Ascending aorta (tissue), 2 donors: Measurements from ENCODE around the gene VPS37B. TPM values are rescaled to one million over a fixed set of nuclear protein-coding genes. Genes with fewer than 3 reads are reported as not detected.
A peak's percentile ranks its signal among the peaks of the same experiment; 100 is the strongest.
"Not testable (repeated sequence)": the region's sequence is repeated elsewhere in the genome, so short reads cannot be mapped to it uniquely, and the experiment has no call there.

Experiments used
- DNase-seq, 2 donors: peaks; one replicate each; pipeline ENCODE4 v3.0.0-alpha.2; 2019; ENCODE audit warnings: low spot score in 2 of 2
- H3K27ac ChIP-seq, 2 donors: fragments of 200-600 bp; sonication (generic); one replicate each; pipeline ENCODE4 v1.5.1; 2016 to 2017; ENCODE audit warnings: mild to moderate bottlenecking in 1 of 2
- H3K27me3 ChIP-seq: fragments of 200-600 bp; sonication (generic); one replicate; pipeline ENCODE4 v1.5.1; 2017
- H3K36me3 ChIP-seq, 2 donors: fragments of 200-600 bp; sonication (generic); one replicate each; pipeline ENCODE4 v1.5.1; 2016
- H3K4me1 ChIP-seq, 2 donors: fragments of 200-600 bp; sonication (generic); one replicate each; pipeline ENCODE4 v1.5.1; 2016 to 2017; ENCODE audit warnings: mild to moderate bottlenecking in 1 of 2
- H3K4me3 ChIP-seq, 2 donors: fragments of 200-600 bp; sonication (generic); one replicate each; pipeline ENCODE4 v1.5.1; 2016 to 2017; ENCODE audit warnings: mild to moderate bottlenecking in 1 of 2
- H3K9me3 ChIP-seq, 2 donors: fragments of 200-600 bp; sonication (generic); one replicate each; pipeline ENCODE4 v1.5.1; 2016
- intact Hi-C: fragments of 100-400 bp; cut with DNase I; formaldehyde crosslinking; loops from one replicate; pipeline ENCODE4 v1.15.1; 2023
- total RNA-seq: library from RNA; depleted of rRNA; stranded (reverse); fragments of >200 nt; gene quantifications from one replicate; pipeline ENCODE4 v1.1.0, GENCODE V29; 2016
- TF ChIP-seq, protein P1 (sequence below), 3 experiments: fragments of 200-600 bp in 2 of 3; fragments of 450-650 bp in 1 of 3; sonication (generic) in 2 of 3; IDR thresholded peaks; one replicate each; pipeline ENCODE4 v1.5.1; 2016 to 2019; ENCODE audit warnings: antibody characterized with exemption in 3 of 3, mild to moderate bottlenecking in 1 of 3, moderate library complexity in 1 of 3

VPS37B gene
- total RNA-seq, 1 donor from 2014 or later, result 31.8 TPM

DNA sequence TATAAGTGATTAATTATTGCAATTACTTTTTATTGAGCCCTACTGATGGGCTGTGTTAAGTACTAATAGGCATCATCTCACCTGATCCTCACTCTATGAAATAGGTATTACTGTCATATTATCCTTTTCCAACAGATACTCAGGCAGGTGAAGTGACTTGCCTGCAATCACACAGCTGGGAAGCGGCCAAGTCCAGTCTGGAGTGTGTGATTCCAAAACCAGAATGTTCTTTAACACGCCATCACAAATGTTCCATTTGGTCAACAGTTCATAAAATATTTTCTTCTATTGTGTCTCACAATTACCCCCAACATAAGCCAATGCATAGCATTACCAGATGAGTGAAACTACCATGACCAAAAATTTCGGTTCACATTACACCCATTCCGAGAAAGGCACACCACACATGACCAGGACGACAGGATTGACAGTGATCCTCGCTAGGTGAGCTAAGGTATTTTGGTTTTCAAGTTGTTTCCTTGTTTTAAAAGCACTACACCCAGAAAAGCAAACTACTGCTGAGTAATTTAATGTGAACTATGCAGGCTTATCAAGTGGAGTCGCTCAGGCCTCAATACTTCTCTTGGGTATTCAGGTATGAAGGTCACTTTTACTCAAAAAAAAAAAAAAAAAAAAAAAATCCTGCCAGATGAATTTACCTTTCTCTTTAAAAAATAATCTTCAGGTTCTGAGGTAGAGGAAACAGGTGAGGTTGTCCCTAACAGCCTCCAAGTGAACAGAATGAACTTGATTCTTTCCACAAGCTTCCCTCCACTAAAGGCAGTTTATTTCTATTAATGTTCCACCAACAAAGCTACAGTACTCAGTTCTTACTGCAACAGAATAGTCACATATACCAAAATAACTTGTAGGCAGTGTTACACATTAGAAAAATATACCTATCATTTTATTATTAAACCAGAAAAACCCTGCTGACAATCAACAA is 2.4 kb downstream of the VPS37B start:
- Histone ChIP-seq H3K4me1 (peaks cover 7 to 52% of the 10 kb centered on the region in 2 donors), H3K27ac (peak overlapping the region; percentile 84 to 94), H3K4me3 (peak overlapping the region; percentile 89 to 98), H3K9me3 (no peaks in the 10 kb centered on the region), H3K36me3 (no peaks in the 10 kb centered on the region), H3K27me3 (no peaks in the 10 kb centered on the region)
- peak in 1 of 2 donors; percentile 41 for DNase-seq
- intact Hi-C loops, result no loop called here
- TF ChIP-seq, protein P1, sequence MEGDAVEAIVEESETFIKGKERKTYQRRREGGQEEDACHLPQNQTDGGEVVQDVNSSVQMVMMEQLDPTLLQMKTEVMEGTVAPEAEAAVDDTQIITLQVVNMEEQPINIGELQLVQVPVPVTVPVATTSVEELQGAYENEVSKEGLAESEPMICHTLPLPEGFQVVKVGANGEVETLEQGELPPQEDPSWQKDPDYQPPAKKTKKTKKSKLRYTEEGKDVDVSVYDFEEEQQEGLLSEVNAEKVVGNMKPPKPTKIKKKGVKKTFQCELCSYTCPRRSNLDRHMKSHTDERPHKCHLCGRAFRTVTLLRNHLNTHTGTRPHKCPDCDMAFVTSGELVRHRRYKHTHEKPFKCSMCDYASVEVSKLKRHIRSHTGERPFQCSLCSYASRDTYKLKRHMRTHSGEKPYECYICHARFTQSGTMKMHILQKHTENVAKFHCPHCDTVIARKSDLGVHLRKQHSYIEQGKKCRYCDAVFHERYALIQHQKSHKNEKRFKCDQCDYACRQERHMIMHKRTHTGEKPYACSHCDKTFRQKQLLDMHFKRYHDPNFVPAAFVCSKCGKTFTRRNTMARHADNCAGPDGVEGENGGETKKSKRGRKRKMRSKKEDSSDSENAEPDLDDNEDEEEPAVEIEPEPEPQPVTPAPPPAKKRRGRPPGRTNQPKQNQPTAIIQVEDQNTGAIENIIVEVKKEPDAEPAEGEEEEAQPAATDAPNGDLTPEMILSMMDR (IDR thresholded peaks at IDR 0.05), result no peak

DNA sequence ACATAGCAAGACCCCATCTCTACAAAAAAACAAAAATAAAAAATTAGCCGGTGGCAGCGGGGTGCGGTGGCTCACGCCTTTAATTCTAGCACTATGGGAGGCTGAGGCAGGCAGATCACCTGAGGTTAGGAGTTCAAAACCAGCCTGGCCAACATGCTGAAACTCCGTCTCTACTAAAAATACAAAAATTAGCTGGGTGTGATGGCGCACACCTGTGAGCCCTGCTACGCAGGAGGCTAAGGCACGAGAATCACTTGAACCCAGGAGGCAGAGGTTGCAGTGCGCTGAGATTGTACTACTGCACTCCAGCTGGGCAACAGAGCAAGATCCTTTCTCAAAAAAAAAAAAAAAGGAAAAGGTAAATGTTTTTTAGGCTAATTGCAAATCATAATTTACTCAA is 3.2 kb downstream of the VPS37B start:
- intact Hi-C loops, H3K27me3 ChIP-seq, H3K9me3 ChIP-seq, H3K36me3 ChIP-seq: not testable (repeated sequence)
- Histone ChIP-seq H3K27ac (peak overlapping the region; percentile 63 to 94), H3K4me1 (peaks cover 7 to 59% of the 10 kb centered on the region in 2 donors), H3K4me3 (peak overlapping the region in 1 of 2 donors; percentile 51)
- DNase-seq, result peak in 1 of 2 donors; percentile 22

DNA sequence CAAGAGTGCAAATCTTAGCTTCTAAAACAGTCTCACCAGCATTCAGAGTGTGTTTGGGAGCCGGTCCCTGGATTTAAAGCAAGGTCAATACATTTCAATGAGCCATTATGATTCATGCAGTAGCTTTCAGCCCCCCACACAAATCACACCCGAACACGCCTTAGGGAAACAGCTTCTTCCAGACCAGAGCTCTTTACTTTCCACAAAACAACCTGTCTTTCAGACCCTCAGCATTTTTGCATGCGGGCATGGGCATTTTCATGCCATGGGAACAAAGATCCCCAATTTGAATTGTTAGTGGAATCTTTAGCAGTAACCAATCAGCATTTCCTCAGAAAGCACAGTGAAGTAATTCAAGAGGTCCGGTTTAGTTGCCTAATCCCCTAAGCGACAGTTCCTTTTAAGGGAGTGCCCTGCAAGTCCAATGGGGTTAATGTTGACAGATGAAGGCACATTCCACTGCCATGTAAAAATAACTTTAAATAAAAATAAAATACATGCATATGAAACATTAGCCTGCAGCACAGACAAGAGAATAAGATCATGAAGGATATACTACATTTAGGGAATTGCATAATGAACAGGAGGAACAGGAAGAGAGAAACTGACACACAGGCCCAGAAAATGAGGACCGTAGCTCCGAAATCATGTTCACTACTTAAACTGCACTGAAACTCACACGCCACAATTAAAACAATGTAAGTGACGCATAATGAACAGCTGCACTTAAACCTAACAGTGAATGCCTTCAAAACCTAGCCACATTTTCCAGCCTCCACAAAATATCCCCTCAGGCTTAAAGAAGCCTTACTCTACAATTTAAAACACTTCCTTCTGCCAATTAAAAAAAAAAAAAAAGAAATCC is 4.0 kb downstream of the VPS37B start:
- H3K9me3 ChIP-seq, result no peaks in the 10 kb centered on the region
- peaks cover 7 to 63% of the 10 kb centered on the region in 2 donors for H3K4me1 ChIP-seq
- no peaks in the 10 kb centered on the region for H3K27me3 ChIP-seq
- peak in 1 of 2 donors; percentile 66 for DNase-seq
- intact Hi-C loops, result no loop called here
- TF ChIP-seq, protein P1 (IDR thresholded peaks at IDR 0.05), result no peak
- H3K4me3 ChIP-seq, result peak overlapping the region; percentile 32 to 51
- H3K27ac ChIP-seq, result peak overlapping the region; percentile 63 to 66
- H3K36me3 ChIP-seq, result no peaks in the 10 kb centered on the region

DNA sequence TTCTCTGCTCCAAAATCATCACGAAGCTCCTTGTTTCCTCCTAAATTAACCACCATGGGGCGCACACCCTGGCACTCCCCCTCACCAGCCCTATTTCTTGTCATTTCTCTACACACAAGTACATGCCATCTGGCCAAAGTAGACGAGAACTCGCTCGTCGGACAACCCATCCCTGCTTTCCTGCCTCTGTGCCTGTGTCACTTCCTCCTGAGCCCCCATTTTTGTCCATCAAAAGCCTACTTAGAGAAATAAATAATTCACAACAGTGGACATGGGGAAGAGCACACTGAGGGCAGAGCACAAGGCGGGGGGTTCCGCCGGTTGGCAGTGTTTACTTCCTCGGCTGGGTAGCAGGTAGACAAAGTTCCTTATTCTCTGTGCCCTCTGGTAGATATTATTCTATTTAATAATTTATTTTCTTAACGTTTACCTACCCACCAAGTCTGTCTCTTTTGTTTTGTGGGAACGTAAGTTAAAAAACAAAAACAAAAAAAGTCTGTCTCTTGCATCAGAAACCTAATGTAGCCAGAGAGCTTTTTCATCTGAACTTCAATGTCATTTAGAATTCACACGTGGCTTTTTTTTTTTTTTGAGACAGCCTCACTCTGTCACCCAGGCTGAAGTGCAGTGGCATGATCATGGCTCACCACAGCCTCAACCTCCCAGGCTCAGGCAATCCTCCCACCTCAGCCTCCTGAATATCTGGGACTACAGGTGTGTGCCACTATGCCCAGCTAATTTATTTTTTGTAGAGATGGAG is 6.0 kb downstream of the VPS37B start:
- peak in 1 of 2 donors; percentile 50 for DNase-seq
- Histone ChIP-seq H3K9me3 (no peaks in the 10 kb centered on the region), H3K27me3 (no peaks in the 10 kb centered on the region), H3K27ac (peak overlapping the region; percentile 63 to 66), H3K4me3 (no peak overlapping the region), H3K4me1 (peaks cover 7 to 65% of the 10 kb centered on the region in 2 donors), H3K36me3 (no peaks in the 10 kb centered on the region)
- intact Hi-C loops, result no loop called here
- TF ChIP-seq, protein P1 (IDR thresholded peaks at IDR 0.05), result no peak

DNA sequence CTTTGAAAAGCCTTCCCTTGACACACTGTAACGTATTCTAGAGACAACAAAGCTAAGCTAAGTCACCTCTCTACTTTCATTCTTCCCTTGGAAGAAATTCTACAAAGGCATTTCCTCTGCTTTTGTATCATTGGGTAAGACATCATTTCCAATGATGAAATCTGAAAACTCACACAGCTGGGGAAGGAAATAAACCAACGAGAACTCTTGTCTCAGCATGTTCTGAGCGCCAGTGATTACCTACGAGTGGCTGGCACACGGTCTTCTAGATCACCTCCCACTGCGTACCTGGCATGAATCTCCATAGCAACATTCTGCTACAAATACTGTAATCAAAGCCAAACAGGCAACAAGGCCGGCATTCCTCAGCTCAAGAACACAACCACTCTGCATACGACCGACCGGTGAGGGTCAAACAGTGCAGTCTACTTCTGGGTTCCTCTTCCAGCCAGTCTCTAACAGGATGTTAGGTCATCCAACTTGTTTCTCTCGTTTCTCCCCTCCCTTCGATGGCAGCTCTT is 7.6 kb downstream of the VPS37B start:
- intact Hi-C loops, result no loop called here
- TF ChIP-seq, protein P1 (IDR thresholded peaks at IDR 0.05), result no peak
- H3K27ac ChIP-seq, result peak overlapping the region; percentile 51 to 67
- peak overlapping the region in 1 of 2 donors; percentile 50 for H3K4me3 ChIP-seq
- peaks cover 7 to 61% of the 10 kb centered on the region in 2 donors for H3K4me1 ChIP-seq
- no peaks in the 10 kb centered on the region for H3K36me3 ChIP-seq
- H3K9me3 ChIP-seq, result no peaks in the 10 kb centered on the region
- H3K27me3 ChIP-seq, result no peaks in the 10 kb centered on the region
- peak in 1 of 2 donors; percentile 71 for DNase-seq
